Measurements from ENCODE around the gene MSRB2.

The MSRB2 gene

DNA sequence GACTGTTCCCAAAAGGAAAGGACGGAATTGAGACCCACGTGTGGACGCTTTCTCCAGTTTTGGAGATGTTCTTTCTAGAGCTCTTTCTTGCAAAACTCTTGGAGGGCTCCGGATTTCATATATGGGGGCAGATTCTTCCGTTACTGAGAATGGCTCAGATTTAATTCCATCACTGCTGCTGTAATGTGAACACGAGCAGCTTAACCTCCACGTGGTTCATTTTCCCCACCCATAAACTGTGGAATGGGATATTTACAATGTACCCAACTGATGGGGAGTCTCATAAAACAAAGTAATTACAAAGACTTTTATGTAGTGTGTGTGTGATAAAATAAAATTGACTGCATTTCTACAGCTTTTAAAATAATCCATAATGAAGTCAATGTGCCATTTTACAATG, 15.1 kb upstream of the MSRB2 start:
- no peaks in the 10 kb centered on the region for H3K9me3 ChIP-seq (ENCODE audit: insufficient read depth, low read length, severe bottlenecking)
- H3K9ac ChIP-seq (ENCODE audit: low read depth, low read length), result no peak overlapping the region
- H2AFZ ChIP-seq (ENCODE audit: low read depth, low read length), result no peak overlapping the region
- no peak overlapping the region for H3K27ac ChIP-seq (ENCODE audit: low read length)
- TF ChIP-seq, protein P1, sequence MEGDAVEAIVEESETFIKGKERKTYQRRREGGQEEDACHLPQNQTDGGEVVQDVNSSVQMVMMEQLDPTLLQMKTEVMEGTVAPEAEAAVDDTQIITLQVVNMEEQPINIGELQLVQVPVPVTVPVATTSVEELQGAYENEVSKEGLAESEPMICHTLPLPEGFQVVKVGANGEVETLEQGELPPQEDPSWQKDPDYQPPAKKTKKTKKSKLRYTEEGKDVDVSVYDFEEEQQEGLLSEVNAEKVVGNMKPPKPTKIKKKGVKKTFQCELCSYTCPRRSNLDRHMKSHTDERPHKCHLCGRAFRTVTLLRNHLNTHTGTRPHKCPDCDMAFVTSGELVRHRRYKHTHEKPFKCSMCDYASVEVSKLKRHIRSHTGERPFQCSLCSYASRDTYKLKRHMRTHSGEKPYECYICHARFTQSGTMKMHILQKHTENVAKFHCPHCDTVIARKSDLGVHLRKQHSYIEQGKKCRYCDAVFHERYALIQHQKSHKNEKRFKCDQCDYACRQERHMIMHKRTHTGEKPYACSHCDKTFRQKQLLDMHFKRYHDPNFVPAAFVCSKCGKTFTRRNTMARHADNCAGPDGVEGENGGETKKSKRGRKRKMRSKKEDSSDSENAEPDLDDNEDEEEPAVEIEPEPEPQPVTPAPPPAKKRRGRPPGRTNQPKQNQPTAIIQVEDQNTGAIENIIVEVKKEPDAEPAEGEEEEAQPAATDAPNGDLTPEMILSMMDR (IDR thresholded peaks at IDR 0.05; ENCODE audit: borderline replicate concordance, extremely low read depth, low read length, poor library complexity, severe bottlenecking), result no peak
- no peak for TF ChIP-seq EZH2 (IDR thresholded peaks at IDR 0.05; ENCODE audit: borderline replicate concordance, low read depth, low read length, severe bottlenecking)
- ATAC-seq (ENCODE audit: insufficient read depth, low read depth) (no peak), DNase-seq (no peak)
- no peak overlapping the region for H3K4me2 ChIP-seq (ENCODE audit: insufficient read depth, low read length)
- H3K36me3 ChIP-seq (ENCODE audit: insufficient read depth, low read length), result no peaks in the 10 kb centered on the region
- no peaks in the 10 kb centered on the region for H4K20me1 ChIP-seq (ENCODE audit: insufficient read depth, low read length)
- H3K79me2 ChIP-seq (ENCODE audit: insufficient read depth, low read length), result no peaks in the 10 kb centered on the region
- no peak overlapping the region for H3K4me3 ChIP-seq (ENCODE audit: low read depth in 1 of 2, low read length in 2 of 2)
- H3K4me1 ChIP-seq (ENCODE audit: insufficient read depth, low read length), result no peaks in the 10 kb centered on the region
- peaks cover 6% of the 10 kb centered on the region for H3K27me3 ChIP-seq (ENCODE audit: insufficient read depth, low read length, poor library complexity)

DNA sequence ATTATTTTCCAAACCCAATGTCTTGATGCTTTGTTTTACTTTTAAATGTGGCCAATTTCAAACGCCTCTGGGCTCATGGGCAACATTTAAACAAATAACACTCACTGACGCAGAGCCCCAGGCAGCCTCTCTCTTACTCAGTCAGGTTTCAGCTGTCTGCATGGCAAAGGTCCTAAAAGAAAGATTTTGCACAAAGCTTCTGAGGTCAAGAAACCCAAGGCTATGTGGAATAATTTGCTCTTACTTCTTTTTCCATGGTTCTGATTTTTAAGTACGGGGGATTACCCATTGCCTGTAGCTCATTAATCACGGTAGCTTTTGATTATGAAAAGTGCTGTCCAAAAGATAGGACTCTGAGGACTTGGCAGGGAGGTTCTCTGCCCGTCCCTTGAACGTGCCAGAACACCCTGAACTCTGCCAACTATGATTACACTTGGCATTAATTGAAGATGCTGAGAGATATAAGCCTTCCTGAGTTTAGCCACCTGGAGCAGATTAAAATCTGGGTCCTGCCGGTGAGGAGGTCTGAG, 14.1 kb upstream of the MSRB2 start:
- DNase-seq, result no peak
- no peak overlapping the region for H3K4me2 ChIP-seq (ENCODE audit: insufficient read depth, low read length)
- H3K27ac ChIP-seq (ENCODE audit: low read length), result no peak overlapping the region
- no peaks in the 10 kb centered on the region for H4K20me1 ChIP-seq (ENCODE audit: insufficient read depth, low read length)
- no peak overlapping the region for H3K9ac ChIP-seq (ENCODE audit: low read depth, low read length)
- no peaks in the 10 kb centered on the region for H3K4me1 ChIP-seq (ENCODE audit: insufficient read depth, low read length)
- no peak for ATAC-seq (ENCODE audit: insufficient read depth, low read depth)
- no peak overlapping the region for H3K4me3 ChIP-seq (ENCODE audit: low read depth in 1 of 2, low read length in 2 of 2)
- no peaks in the 10 kb centered on the region for H3K79me2 ChIP-seq (ENCODE audit: insufficient read depth, low read length)
- peaks cover 6% of the 10 kb centered on the region for H3K27me3 ChIP-seq (ENCODE audit: insufficient read depth, low read length, poor library complexity)
- H3K9me3 ChIP-seq (ENCODE audit: insufficient read depth, low read length, severe bottlenecking), result no peaks in the 10 kb centered on the region
- H2AFZ ChIP-seq (ENCODE audit: low read depth, low read length), result no peak overlapping the region
- TF ChIP-seq EZH2 (IDR thresholded peaks at IDR 0.05; ENCODE audit: borderline replicate concordance, low read depth, low read length, severe bottlenecking), result no peak
- TF ChIP-seq, protein P1 (IDR thresholded peaks at IDR 0.05; ENCODE audit: borderline replicate concordance, extremely low read depth, low read length, poor library complexity, severe bottlenecking), result no peak
- H3K36me3 ChIP-seq (ENCODE audit: insufficient read depth, low read length), result no peaks in the 10 kb centered on the region

DNA sequence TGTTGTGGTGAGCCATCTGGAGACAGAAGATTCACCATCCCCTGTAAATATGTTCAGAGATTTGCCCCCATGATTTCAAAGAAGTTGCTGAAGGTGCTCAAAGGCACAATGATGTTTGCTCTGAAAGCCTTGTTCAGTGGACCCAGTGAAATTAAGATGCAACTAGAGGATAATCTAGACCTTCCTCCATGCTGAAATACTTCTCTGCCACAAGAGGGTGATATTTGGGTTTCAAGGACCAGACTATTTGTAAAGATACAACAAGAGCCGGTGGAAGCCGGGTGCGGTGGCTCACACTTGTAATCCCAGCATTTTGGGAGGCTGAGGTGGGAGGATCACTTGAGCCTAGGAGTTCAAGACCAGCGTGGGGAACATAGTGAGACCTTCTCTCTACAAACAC, 13.5 kb upstream of the MSRB2 start:
- TF ChIP-seq, protein P1 (IDR thresholded peaks at IDR 0.05; ENCODE audit: borderline replicate concordance, extremely low read depth, low read length, poor library complexity, severe bottlenecking), result peak; percentile 43
- TF ChIP-seq EZH2 (IDR thresholded peaks at IDR 0.05; ENCODE audit: borderline replicate concordance, low read depth, low read length, severe bottlenecking), result no peak
- H3K27me3 ChIP-seq (ENCODE audit: insufficient read depth, low read length, poor library complexity), result peaks cover 6% of the 10 kb centered on the region
- no peaks in the 10 kb centered on the region for H3K36me3 ChIP-seq (ENCODE audit: insufficient read depth, low read length)
- no peaks in the 10 kb centered on the region for H3K4me1 ChIP-seq (ENCODE audit: insufficient read depth, low read length)
- no peak; the same call in 2 of the 3 replicates for ATAC-seq (ENCODE audit: insufficient read depth, low read depth)
- no peaks in the 10 kb centered on the region for H4K20me1 ChIP-seq (ENCODE audit: insufficient read depth, low read length)
- H3K4me3 ChIP-seq (ENCODE audit: low read depth in 1 of 2, low read length in 2 of 2), result no peak overlapping the region
- no peak overlapping the region for H2AFZ ChIP-seq (ENCODE audit: low read depth, low read length)
- H3K9me3 ChIP-seq (ENCODE audit: insufficient read depth, low read length, severe bottlenecking), result no peaks in the 10 kb centered on the region
- DNase-seq, result no peak
- no peaks in the 10 kb centered on the region for H3K79me2 ChIP-seq (ENCODE audit: insufficient read depth, low read length)
- H3K27ac ChIP-seq (ENCODE audit: low read length), result no peak overlapping the region
- no peak overlapping the region for H3K4me2 ChIP-seq (ENCODE audit: insufficient read depth, low read length)
- H3K9ac ChIP-seq (ENCODE audit: low read depth, low read length), result no peak overlapping the region

DNA sequence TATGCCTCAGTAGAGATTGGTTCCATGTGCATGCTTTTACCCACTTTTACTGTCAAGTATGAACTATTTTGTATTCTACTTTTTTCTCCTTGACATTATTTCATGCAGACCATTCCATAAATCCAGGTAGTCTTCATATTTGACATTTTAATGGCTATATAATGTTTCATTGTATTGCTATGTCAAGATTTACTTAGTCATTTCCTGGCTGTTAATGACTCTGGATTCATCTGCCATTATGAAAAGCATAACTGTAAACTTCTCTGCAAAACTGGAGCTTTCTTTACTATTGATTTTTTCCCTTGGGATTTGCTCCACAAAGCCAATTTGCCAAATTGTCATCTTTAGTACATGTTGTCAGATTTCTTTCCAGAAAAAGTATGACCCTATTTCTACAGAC, 6.8 kb upstream of the MSRB2 start:
- Histone ChIP-seq H3K9ac (ENCODE audit: low read depth, low read length) (no peak overlapping the region), H2AFZ (ENCODE audit: low read depth, low read length) (no peak overlapping the region), H3K4me3 (ENCODE audit: low read depth in 1 of 2, low read length in 2 of 2) (no peak overlapping the region), H3K4me1 (ENCODE audit: insufficient read depth, low read length) (no peaks in the 10 kb centered on the region), H3K27ac (ENCODE audit: low read length) (no peak overlapping the region), H3K36me3 (ENCODE audit: insufficient read depth, low read length) (no peaks in the 10 kb centered on the region), H4K20me1 (ENCODE audit: insufficient read depth, low read length) (no peaks in the 10 kb centered on the region), H3K9me3 (ENCODE audit: insufficient read depth, low read length, severe bottlenecking) (no peaks in the 10 kb centered on the region), H3K27me3 (ENCODE audit: insufficient read depth, low read length, poor library complexity) (peaks cover 4% of the 10 kb centered on the region), H3K4me2 (ENCODE audit: insufficient read depth, low read length) (no peak overlapping the region), H3K79me2 (ENCODE audit: insufficient read depth, low read length) (no peaks in the 10 kb centered on the region)
- ATAC-seq (ENCODE audit: insufficient read depth, low read depth), result no peak
- TF ChIP-seq EZH2 (IDR thresholded peaks at IDR 0.05; ENCODE audit: borderline replicate concordance, low read depth, low read length, severe bottlenecking), result no peak
- TF ChIP-seq, protein P1 (IDR thresholded peaks at IDR 0.05; ENCODE audit: borderline replicate concordance, extremely low read depth, low read length, poor library complexity, severe bottlenecking), result no peak
- DNase-seq, result no peak
